D341Med (cell line): ENCODE data around the gene SMOC1.
A peak's percentile ranks its signal among the peaks of the same experiment; 100 is the strongest.

Experiments
- DNase-seq: peaks from one replicate; pipeline ENCODE4 v3.0.0; 2012; ENCODE audit warnings: low spot score

SMOC1 gene

GRCh38 chr14:70045310-70045709 lies 166.1 kb downstream of the SMOC1 start:
- DNase-seq = no peak

GRCh38 chr14:70045844-70046535 lies 166.8 kb downstream of the SMOC1 start:
- peak; percentile 84 for DNase-seq

GRCh38 chr14:70047598-70048312 lies 168.5 kb downstream of the SMOC1 start:
- DNase-seq = no peak

GRCh38 chr14:70048313-70048654 lies 169.1 kb downstream of the SMOC1 start:
- DNase-seq = no peak

GRCh38 chr14:70049605-70050004 lies 170.4 kb downstream of the SMOC1 start:
- no peak for DNase-seq

GRCh38 chr14:70050136-70050535 lies 170.9 kb downstream of the SMOC1 start:
- DNase-seq = no peak

- DNase-seq = no peak
These were observed 173.8 kb downstream of the SMOC1 start for GRCh38 chr14:70052990-70053389.

- no peak for DNase-seq
These were observed 178.4 kb downstream of the SMOC1 start for GRCh38 chr14:70057519-70058136.

GRCh38 chr14:70059545-70059944 lies 180.3 kb downstream of the SMOC1 start:
- no peak for DNase-seq

GRCh38 chr14:70061108-70061507 lies 181.9 kb downstream of the SMOC1 start:
- no peak for DNase-seq

GRCh38 chr14:70064136-70064865 lies 185.1 kb downstream of the SMOC1 start:
- no peak for DNase-seq

GRCh38 chr14:70067810-70068209 lies 188.6 kb downstream of the SMOC1 start:
- no peak for DNase-seq

- no peak for DNase-seq
These were observed 190.0 kb downstream of the SMOC1 start for GRCh38 chr14:70069186-70069585.

- DNase-seq = peak; percentile 83
These were observed 194.8 kb downstream of the SMOC1 start for GRCh38 chr14:70073924-70074566.

GRCh38 chr14:70077005-70077404 lies 197.8 kb downstream of the SMOC1 start:
- no peak for DNase-seq

- DNase-seq = no peak
These were observed 198.5 kb downstream of the SMOC1 start for GRCh38 chr14:70077720-70078119.

GRCh38 chr14:70078329-70078728 lies 199.1 kb downstream of the SMOC1 start:
- no peak for DNase-seq

GRCh38 chr14:70080076-70080475 lies 200.9 kb downstream of the SMOC1 start:
- DNase-seq = no peak
